SJCRH30 (cell line): ENCODE measurements around the gene RUNX3. TPM values are rescaled to one million over a fixed set of nuclear protein-coding genes. Genes with fewer than 3 reads are reported as not detected.

Source experiments
- DNase-seq, 2 experiments: peaks; one replicate each; pipeline ENCODE4 v3.0.0-alpha.2; 2015 to 2020
- H3K27ac ChIP-seq: fragments of 250-450 bp; sonication (Bioruptor Pico); 2 replicates; pipeline ENCODE4 v1.5.1; 2020; ENCODE audit warnings: mild to moderate bottlenecking, moderate library complexity
- H3K27me3 ChIP-seq: fragments of 250-450 bp; sonication (Bioruptor Pico); 2 replicates; pipeline ENCODE4 v1.5.1; 2020; ENCODE audit warnings: mild to moderate bottlenecking, moderate library complexity
- H3K36me3 ChIP-seq: fragments of 250-450 bp; sonication (Bioruptor Pico); 2 replicates; pipeline ENCODE4 v1.5.1; 2020; ENCODE audit warnings: mild to moderate bottlenecking, moderate library complexity
- H3K4me1 ChIP-seq: fragments of 250-450 bp; sonication (Bioruptor Pico); 2 replicates; pipeline ENCODE4 v1.5.1; 2020; ENCODE audit warnings: mild to moderate bottlenecking, moderate library complexity
- H3K4me3 ChIP-seq: fragments of 250-450 bp; sonication (Bioruptor Pico); 2 replicates; pipeline ENCODE4 v1.5.1; 2020; ENCODE audit warnings: mild to moderate bottlenecking, moderate library complexity
- H3K9me3 ChIP-seq: fragments of 250-450 bp; sonication (Bioruptor Pico); replicated peaks from 2 replicates; pipeline ENCODE4 v1.5.1; 2020; ENCODE audit warnings: mild to moderate bottlenecking, moderate library complexity
- total RNA-seq: library from RNA; depleted of rRNA; stranded (reverse); fragments of >200 nt; shearing (Covaris generic); gene quantifications from 2 replicates; pipeline ENCODE4 v1.2.3, GENCODE V29; 2014

Gene RUNX3
- total RNA-seq, 1 experiment from 2014 or later: 0.02 TPM

DNA sequence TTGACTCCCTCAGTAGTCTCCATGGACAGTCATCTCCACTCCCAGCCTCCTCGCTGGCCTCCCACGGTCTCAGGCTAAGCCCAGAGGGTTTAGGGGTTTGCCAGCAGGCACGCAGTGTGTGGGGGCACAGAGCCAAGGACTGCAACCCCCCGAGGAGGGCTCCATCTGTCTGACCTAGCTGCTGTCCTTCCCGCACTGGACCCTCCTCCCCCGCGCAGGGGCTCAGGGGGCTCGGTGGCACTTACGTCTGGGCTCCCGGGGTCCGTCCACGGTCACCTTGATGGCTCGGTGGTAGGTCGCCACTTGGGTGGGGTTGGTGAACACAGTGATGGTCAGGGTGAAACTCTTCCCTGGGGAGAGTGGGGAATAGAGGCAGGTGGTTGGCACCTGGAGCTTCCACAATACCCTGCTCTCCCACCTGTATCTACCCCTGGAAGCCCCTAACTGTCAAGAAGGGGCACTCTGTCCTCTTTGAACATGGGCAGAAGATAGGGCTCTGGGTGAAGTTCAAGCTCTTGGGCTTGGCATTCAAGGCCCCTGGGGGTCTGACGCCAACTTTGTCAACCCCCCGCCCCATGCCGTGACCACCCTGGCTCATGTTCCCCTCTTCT, 11.0 kb downstream of the RUNX3 start:
- Histone ChIP-seq H3K27ac (no peak overlapping the region), H3K36me3 (no peaks in the 10 kb centered on the region), H3K4me3 (no peak overlapping the region), H3K9me3 (no peaks in the 10 kb centered on the region), H3K4me1 (peaks cover 18% of the 10 kb centered on the region), H3K27me3 (peaks cover 46% of the 10 kb centered on the region)
- DNase-seq: no peak

DNA sequence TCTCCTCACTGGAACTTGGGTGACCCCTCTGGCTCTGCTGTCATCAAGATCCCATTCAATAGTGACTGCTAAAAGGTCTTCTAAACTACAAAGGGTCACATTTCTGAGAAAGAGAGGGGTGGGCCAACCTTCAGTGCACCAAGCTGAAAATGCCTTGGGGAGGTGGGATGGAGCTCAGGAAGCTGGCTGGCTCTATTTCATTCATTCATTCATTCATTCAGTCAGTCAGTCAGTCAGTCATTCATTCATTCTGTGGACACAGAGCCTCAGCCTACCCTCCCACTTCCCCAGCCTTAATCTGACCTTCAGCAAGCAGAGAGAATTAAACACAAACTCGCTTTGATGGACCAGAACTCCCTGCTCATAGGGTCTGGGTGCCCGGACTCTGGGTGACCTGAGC, 11.7 kb downstream of the RUNX3 start:
- H3K27me3 ChIP-seq: peaks cover 46% of the 10 kb centered on the region
- no peak for DNase-seq
- H3K4me1 ChIP-seq: peaks cover 25% of the 10 kb centered on the region

DNA sequence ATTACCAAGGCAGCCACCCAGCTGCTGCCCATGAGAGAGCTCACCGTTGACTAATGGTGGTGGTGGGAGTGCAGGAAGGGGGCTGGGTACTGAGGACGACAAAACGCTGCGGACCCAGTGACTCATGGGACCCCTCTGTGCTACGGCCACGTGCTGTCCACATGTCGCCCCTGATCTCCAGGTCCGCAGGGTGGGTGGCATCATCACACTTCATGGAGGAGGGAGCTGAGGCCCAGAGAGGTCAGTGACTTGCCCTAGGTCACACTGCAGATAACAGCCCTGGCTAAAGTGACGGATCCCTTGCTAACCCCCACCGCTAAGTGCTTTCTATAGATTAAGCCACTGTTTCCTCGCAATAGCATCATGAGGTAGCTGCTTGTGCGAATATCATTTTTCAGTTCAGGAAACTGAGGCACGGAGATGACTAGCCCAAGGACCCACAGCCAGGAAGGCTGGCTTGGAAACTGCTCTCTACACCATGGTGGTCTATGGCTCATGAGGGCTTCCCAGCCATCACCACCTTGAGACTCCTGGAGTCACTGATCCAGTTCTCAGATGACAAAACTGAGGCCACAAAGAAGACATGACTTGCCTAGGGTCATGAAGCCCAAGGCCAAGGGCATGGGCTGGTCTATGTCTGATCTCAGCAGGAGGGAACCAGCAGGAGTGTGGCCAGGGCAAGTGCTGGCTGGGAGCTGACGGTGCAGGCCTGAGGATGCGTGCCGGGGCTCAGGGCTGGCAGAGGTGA, 12.6 kb downstream of the RUNX3 start:
- H3K27me3 ChIP-seq: peaks cover 42% of the 10 kb centered on the region
- no peak overlapping the region for H3K4me3 ChIP-seq
- no peaks in the 10 kb centered on the region for H3K9me3 ChIP-seq
- no peak for DNase-seq
- no peaks in the 10 kb centered on the region for H3K36me3 ChIP-seq
- H3K27ac ChIP-seq: no peak overlapping the region
- peaks cover 25% of the 10 kb centered on the region for H3K4me1 ChIP-seq

More for the DNA sequence above, 11.7 kb downstream of the RUNX3 start:
- Histone ChIP-seq H3K9me3 (no peaks in the 10 kb centered on the region), H3K36me3 (no peaks in the 10 kb centered on the region), H3K4me3 (no peak overlapping the region), H3K27ac (no peak overlapping the region)

GRCh38 chr1:24915816-24916602, 14.1 kb downstream of the RUNX3 start:
- peak in 1 of 2 experiments; percentile 31 for DNase-seq

GRCh38 chr1:24914226-24915069, 15.6 kb downstream of the RUNX3 start:
- peak; percentile 91 to 94 for DNase-seq
- Histone ChIP-seq H3K27me3 (peaks cover 28% of the 10 kb centered on the region), H3K36me3 (no peaks in the 10 kb centered on the region), H3K27ac (0 out of 2 replicates have a peak overlapping the region, but pooled peaks have one; percentile 9), H3K9me3 (no peaks in the 10 kb centered on the region), H3K4me3 (peak overlapping the region; percentile 17), H3K4me1 (peaks cover 39% of the 10 kb centered on the region)

More at GRCh38 chr1:24915816-24916602, 14.1 kb downstream of the RUNX3 start:
- no peaks in the 10 kb centered on the region for H3K9me3 ChIP-seq
- H3K4me3 ChIP-seq: no peak overlapping the region
- no peaks in the 10 kb centered on the region for H3K36me3 ChIP-seq
- H3K4me1 ChIP-seq: peaks cover 38% of the 10 kb centered on the region
- no peak overlapping the region for H3K27ac ChIP-seq
- peaks cover 35% of the 10 kb centered on the region for H3K27me3 ChIP-seq

GRCh38 chr1:24913616-24914225, 16.4 kb downstream of the RUNX3 start:
- H3K27me3 ChIP-seq: peaks cover 21% of the 10 kb centered on the region
- no peaks in the 10 kb centered on the region for H3K36me3 ChIP-seq
- H3K27ac ChIP-seq: no peak overlapping the region
- peak overlapping the region; percentile 17 for H3K4me3 ChIP-seq
- no peaks in the 10 kb centered on the region for H3K9me3 ChIP-seq
- peak in 1 of 2 experiments; percentile 15 for DNase-seq
- H3K4me1 ChIP-seq: peaks cover 39% of the 10 kb centered on the region

DNA sequence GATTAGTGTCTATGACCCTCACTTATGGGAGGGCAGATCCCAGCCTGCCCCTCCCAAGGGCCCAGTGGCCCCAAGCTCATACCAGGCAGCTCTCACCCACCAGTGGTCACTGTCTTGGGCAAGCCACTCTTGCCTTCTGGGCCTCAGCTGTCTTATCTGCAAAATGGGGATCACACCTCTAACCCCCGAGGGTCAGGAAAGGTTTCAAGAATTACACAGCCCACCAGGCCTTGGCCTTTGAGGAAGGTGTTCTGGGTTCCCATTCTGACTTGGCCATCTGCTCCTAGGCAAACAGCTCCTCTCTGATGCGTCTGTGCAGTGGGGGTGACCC, 16.8 kb downstream of the RUNX3 start:
- Histone ChIP-seq H3K4me1 (peaks cover 39% of the 10 kb centered on the region), H3K27ac (no peak overlapping the region), H3K4me3 (no peak overlapping the region), H3K9me3 (no peaks in the 10 kb centered on the region), H3K27me3 (peaks cover 20% of the 10 kb centered on the region), H3K36me3 (no peaks in the 10 kb centered on the region)
- DNase-seq: no peak

GRCh38 chr1:24912376-24913273, 17.5 kb downstream of the RUNX3 start:
- no peak overlapping the region for H3K27ac ChIP-seq
- peaks cover 39% of the 10 kb centered on the region for H3K4me1 ChIP-seq
- no peak overlapping the region for H3K4me3 ChIP-seq
- no peaks in the 10 kb centered on the region for H3K36me3 ChIP-seq
- H3K27me3 ChIP-seq: peaks cover 20% of the 10 kb centered on the region
- DNase-seq: peak; percentile 35 to 44
- H3K9me3 ChIP-seq: no peaks in the 10 kb centered on the region

GRCh38 chr1:24911651-24912155, 18.4 kb downstream of the RUNX3 start:
- H3K36me3 ChIP-seq: no peaks in the 10 kb centered on the region
- DNase-seq: no peak
- peaks cover 18% of the 10 kb centered on the region for H3K27me3 ChIP-seq
- H3K9me3 ChIP-seq: no peaks in the 10 kb centered on the region
- H3K4me1 ChIP-seq: peaks cover 39% of the 10 kb centered on the region
- H3K27ac ChIP-seq: peak overlapping the region; percentile 14; the same call in 1 of the 2 replicates
- H3K4me3 ChIP-seq: no peak overlapping the region

DNA sequence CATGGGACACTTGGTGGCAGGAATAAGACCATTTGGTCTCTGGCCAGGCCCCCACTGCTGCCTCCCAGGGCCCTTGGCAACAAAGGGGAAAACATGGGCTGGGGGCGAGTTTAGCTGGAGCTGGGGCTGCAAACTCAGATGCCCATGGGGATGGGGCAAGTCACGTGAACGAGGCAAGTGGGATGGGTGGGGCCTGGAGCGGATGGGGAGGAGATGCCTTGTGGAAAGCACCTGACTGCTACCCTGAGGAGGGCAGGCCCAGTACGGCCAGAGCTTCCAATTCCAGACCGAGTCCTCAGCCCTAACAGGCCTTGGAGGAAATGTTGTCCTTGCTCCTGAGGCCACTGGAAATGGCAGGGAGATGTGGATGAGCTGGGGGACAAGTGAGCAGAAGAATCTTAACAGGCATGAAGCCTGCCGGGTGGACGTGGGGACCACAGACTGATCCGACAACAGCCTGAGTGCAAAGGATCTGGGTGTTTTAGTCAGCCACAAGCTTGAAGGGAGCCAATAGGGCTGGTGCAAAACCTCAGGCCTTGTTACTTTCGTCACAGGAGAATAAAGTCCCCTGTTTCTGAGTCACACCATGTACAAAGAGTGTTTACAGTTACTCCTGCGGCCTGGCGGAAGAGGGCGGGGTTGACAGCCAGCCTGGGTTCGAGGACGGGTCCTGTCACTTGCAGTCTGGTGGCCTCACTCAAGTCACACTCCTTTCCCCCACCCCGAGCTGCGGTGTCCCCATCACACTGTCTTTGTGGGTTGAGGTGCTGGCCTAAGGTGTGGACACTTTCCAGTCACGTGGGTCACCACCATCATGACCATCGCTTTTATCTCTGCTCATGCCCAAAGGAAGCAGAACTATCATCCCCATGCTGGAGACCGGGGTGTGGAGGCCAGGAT, 19.1 kb downstream of the RUNX3 start:
- Histone ChIP-seq H3K4me1 (peaks cover 39% of the 10 kb centered on the region), H3K36me3 (no peaks in the 10 kb centered on the region), H3K27me3 (peaks cover 11% of the 10 kb centered on the region; the same call in 1 of the 2 replicates), H3K4me3 (no peak overlapping the region), H3K27ac (peak overlapping the region; percentile 14), H3K9me3 (no peaks in the 10 kb centered on the region)
- DNase-seq: peak; percentile 64 to 78

DNA sequence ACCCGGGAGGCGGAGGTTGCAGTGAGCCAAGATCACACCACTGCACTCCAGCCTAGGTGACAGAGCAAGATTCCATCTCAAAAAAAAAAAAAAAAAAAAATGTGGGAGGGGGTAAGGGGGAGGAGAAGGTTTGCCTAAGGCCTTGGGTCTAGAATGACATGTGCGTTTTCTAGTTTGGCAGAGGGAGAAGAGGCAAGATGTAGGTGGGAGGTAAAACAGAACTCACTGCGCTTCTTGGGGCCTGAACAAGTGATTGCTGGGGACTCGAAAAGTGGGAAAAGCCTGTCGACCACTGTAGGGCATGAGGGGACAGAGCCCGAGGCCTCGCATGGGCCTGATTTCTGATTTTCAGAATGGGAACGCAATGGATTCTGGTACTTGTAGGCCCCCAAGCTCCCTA, 19.9 kb downstream of the RUNX3 start:
- Histone ChIP-seq H3K36me3 (no peaks in the 10 kb centered on the region), H3K27ac (no peak overlapping the region)

GRCh38 chr1:24909388-24909898, 20.6 kb downstream of the RUNX3 start:
- no peak overlapping the region for H3K27ac ChIP-seq
- H3K9me3 ChIP-seq: no peaks in the 10 kb centered on the region
- no peak overlapping the region for H3K4me3 ChIP-seq
- DNase-seq: peak in 1 of 2 experiments; percentile 22
- H3K36me3 ChIP-seq: no peaks in the 10 kb centered on the region
- peaks cover 9% of the 10 kb centered on the region; the same call in 1 of the 2 replicates for H3K27me3 ChIP-seq
- H3K4me1 ChIP-seq: peaks cover 27% of the 10 kb centered on the region

More for the DNA sequence above, 19.9 kb downstream of the RUNX3 start:
- Histone ChIP-seq H3K4me3 (no peak overlapping the region), H3K27me3 (peaks cover 7% of the 10 kb centered on the region; the same call in 1 of the 2 replicates), H3K4me1 (peaks cover 34% of the 10 kb centered on the region), H3K9me3 (no peaks in the 10 kb centered on the region)
- DNase-seq: no peak
